Measurements from ENCODE around the gene PITPNC1.

DNA sequence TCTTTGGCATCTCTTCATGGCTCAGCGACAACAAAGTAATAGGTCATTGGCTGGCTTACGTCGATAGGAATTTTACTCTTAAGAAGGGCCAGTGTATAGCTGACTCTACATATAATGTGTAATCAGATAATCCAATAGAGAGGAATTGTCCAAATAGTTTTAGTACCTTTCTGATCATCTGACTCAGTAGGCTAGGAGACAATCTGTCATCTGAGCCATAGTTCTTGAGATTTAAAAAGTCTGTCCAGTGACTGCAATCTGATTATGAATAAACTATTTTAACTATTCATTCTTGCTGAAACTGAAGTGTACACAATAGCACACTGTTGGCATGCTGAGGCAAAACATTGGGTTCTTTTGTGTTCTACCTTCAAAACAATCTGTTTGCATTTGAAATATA lies 319.3 kb downstream of the PITPNC1 start:
- TF ChIP-seq, protein P1, sequence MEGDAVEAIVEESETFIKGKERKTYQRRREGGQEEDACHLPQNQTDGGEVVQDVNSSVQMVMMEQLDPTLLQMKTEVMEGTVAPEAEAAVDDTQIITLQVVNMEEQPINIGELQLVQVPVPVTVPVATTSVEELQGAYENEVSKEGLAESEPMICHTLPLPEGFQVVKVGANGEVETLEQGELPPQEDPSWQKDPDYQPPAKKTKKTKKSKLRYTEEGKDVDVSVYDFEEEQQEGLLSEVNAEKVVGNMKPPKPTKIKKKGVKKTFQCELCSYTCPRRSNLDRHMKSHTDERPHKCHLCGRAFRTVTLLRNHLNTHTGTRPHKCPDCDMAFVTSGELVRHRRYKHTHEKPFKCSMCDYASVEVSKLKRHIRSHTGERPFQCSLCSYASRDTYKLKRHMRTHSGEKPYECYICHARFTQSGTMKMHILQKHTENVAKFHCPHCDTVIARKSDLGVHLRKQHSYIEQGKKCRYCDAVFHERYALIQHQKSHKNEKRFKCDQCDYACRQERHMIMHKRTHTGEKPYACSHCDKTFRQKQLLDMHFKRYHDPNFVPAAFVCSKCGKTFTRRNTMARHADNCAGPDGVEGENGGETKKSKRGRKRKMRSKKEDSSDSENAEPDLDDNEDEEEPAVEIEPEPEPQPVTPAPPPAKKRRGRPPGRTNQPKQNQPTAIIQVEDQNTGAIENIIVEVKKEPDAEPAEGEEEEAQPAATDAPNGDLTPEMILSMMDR (IDR thresholded peaks at IDR 0.05; ENCODE audit: extremely low read depth in 1 of 2, insufficient read depth in 1 of 2, low read depth in 1 of 2, low read length in 2 of 2), result no peak
- TF ChIP-seq POLR2A (IDR thresholded peaks at IDR 0.05; ENCODE audit: low read depth, low read length), result no peak

Data from endothelial cell of umbilical vein (primary cell).